Stimulated activated CD8-positive, alpha-beta memory T cell treated with anti-CD3 and anti-CD28 coated beads, Interleukin-4, amount 100 ng/mL, for 1 hour (primary cell): ENCODE data around the gene ATP8B4.
"Not testable (repeated sequence)": the region's sequence is repeated elsewhere in the genome, so short reads cannot be mapped to it uniquely, and the experiment has no call there.

Source experiments
- DNase-seq, 2 donors: peaks; one replicate each; pipeline ENCODE4 v3.0.0-alpha.2; 2020; ENCODE audit warnings: low read depth in 2 of 2, low spot score in 1 of 2

Gene ATP8B4

GRCh38 chr15:49964061-49964460 is 155.0 kb downstream of the ATP8B4 start:
- no peak for DNase-seq

- DNase-seq: not testable (repeated sequence)
Observed at GRCh38 chr15:49963033-49963772, 155.8 kb downstream of the ATP8B4 start.

GRCh38 chr15:49962044-49962602 is 156.9 kb downstream of the ATP8B4 start:
- DNase-seq: no peak

- no peak for DNase-seq
Observed at GRCh38 chr15:49953421-49953820, 165.6 kb downstream of the ATP8B4 start.

- no peak for DNase-seq
Observed at GRCh38 chr15:49946681-49947080, 172.4 kb downstream of the ATP8B4 start.

- DNase-seq: no peak
Observed at GRCh38 chr15:49934487-49934886, 184.5 kb downstream of the ATP8B4 start.

GRCh38 chr15:49927189-49927861 is 191.7 kb downstream of the ATP8B4 start:
- no peak for DNase-seq

GRCh38 chr15:49926740-49927139 is 192.3 kb downstream of the ATP8B4 start:
- DNase-seq: no peak

- DNase-seq: no peak
Observed at GRCh38 chr15:49923671-49924070, 195.4 kb downstream of the ATP8B4 start.

- no peak for DNase-seq
Observed at GRCh38 chr15:49919034-49919433, 200.0 kb downstream of the ATP8B4 start.

GRCh38 chr15:49918121-49918520 is 200.9 kb downstream of the ATP8B4 start:
- no peak for DNase-seq

GRCh38 chr15:49916998-49917397 is 202.0 kb downstream of the ATP8B4 start:
- no peak for DNase-seq

- DNase-seq: no peak
Observed at GRCh38 chr15:49915822-49916221, 203.2 kb downstream of the ATP8B4 start.

GRCh38 chr15:49908933-49909295 is 210.1 kb downstream of the ATP8B4 start:
- DNase-seq: no peak

- no peak for DNase-seq
Observed at GRCh38 chr15:49908236-49908932, 210.6 kb downstream of the ATP8B4 start.

- DNase-seq: no peak
Observed at GRCh38 chr15:49906966-49907365, 212.1 kb downstream of the ATP8B4 start.

GRCh38 chr15:49905221-49905620 is 213.8 kb downstream of the ATP8B4 start:
- no peak for DNase-seq

- DNase-seq: no peak
Observed at GRCh38 chr15:49904296-49904695, 214.7 kb downstream of the ATP8B4 start.

GRCh38 chr15:49902685-49903501 is 216.1 kb downstream of the ATP8B4 start:
- DNase-seq: no peak

GRCh38 chr15:49901996-49902684 is 216.9 kb downstream of the ATP8B4 start:
- no peak for DNase-seq
